GM19193 (cell line): ENCODE measurements around the gene CPLX1.

Experiments used
- POLR2A ChIP-seq: IDR thresholded peaks from 4 replicates; pipeline ENCODE4 v1.6.1; 2011; ENCODE audit not compliant: insufficient read depth, insufficient read length; ENCODE audit errors: extremely low read depth

CPLX1 gene

GRCh38 chr4:752196-752861, 73.6 kb downstream of the CPLX1 start:
- TF ChIP-seq POLR2A, result no peak

GRCh38 chr4:751676-752075, 74.3 kb downstream of the CPLX1 start:
- TF ChIP-seq POLR2A, result no peak

GRCh38 chr4:749698-750666, 75.9 kb downstream of the CPLX1 start:
- TF ChIP-seq POLR2A, result no peak

- TF ChIP-seq POLR2A, result no peak
Measured at GRCh38 chr4:748461-748860, 77.5 kb downstream of the CPLX1 start.

- no peak for TF ChIP-seq POLR2A
Measured at GRCh38 chr4:747546-748170, 78.3 kb downstream of the CPLX1 start.

- no peak for TF ChIP-seq POLR2A
Measured at GRCh38 chr4:744212-744841, 81.6 kb downstream of the CPLX1 start.

GRCh38 chr4:743463-744211, 82.3 kb downstream of the CPLX1 start:
- no peak for TF ChIP-seq POLR2A

GRCh38 chr4:742742-743311, 83.1 kb downstream of the CPLX1 start:
- TF ChIP-seq POLR2A, result no peak

GRCh38 chr4:742096-742741, 83.7 kb downstream of the CPLX1 start:
- no peak for TF ChIP-seq POLR2A

GRCh38 chr4:740656-741282, 85.2 kb downstream of the CPLX1 start:
- no peak for TF ChIP-seq POLR2A

GRCh38 chr4:740011-740410, 85.9 kb downstream of the CPLX1 start:
- no peak for TF ChIP-seq POLR2A

- TF ChIP-seq POLR2A, result no peak
Measured at GRCh38 chr4:739569-739968, 86.4 kb downstream of the CPLX1 start.

- TF ChIP-seq POLR2A, result no peak
Measured at GRCh38 chr4:738781-739280, 87.1 kb downstream of the CPLX1 start.
